GM12891 (cell line): ENCODE measurements around the gene SLC12A7.
"Not testable (repeated sequence)": the region's sequence is repeated elsewhere in the genome, so short reads cannot be mapped to it uniquely, and the experiment has no call there.

Experiments
- DNase-seq: peaks from one replicate; pipeline ENCODE4 v3.0.0; 2011; ENCODE audit warnings: low spot score; ENCODE audit not compliant: insufficient read length
- FAIRE-seq: peaks from 2 replicates; lab custom pipeline; 2011; peaks lifted over from hg19 to GRCh38; lab: Jason Lieb, UNC
- PAX5 ChIP-seq: IDR thresholded peaks from 2 replicates; pipeline ENCODE4 v1.6.1; 2011; ENCODE audit warnings: low read length, moderate library complexity, mild to moderate bottlenecking; ENCODE audit not compliant: insufficient read depth, severe bottlenecking
- POLR2A ChIP-seq: IDR thresholded peaks from 2 replicates; pipeline ENCODE4 v1.6.1; 2011; ENCODE audit warnings: low read depth, low read length, control low read depth
- POLR2AphosphoS5 ChIP-seq: IDR thresholded peaks from 2 replicates; pipeline ENCODE4 v1.6.1; 2011; ENCODE audit warnings: low read depth, low read length, control low read depth
- POU2F2 ChIP-seq: IDR thresholded peaks from 2 replicates; pipeline ENCODE4 v1.6.1; 2011; ENCODE audit warnings: low read depth, mild to moderate bottlenecking, control low read depth, low read length, moderate library complexity
- SPI1 ChIP-seq: IDR thresholded peaks from 2 replicates; pipeline ENCODE4 v1.6.1; 2011; ENCODE audit warnings: low read depth, low read length, control low read depth
- TAF1 ChIP-seq: IDR thresholded peaks from 2 replicates; pipeline ENCODE4 v1.6.1; 2011; ENCODE audit warnings: low read depth, low read length, control low read depth

SLC12A7 gene

DNA sequence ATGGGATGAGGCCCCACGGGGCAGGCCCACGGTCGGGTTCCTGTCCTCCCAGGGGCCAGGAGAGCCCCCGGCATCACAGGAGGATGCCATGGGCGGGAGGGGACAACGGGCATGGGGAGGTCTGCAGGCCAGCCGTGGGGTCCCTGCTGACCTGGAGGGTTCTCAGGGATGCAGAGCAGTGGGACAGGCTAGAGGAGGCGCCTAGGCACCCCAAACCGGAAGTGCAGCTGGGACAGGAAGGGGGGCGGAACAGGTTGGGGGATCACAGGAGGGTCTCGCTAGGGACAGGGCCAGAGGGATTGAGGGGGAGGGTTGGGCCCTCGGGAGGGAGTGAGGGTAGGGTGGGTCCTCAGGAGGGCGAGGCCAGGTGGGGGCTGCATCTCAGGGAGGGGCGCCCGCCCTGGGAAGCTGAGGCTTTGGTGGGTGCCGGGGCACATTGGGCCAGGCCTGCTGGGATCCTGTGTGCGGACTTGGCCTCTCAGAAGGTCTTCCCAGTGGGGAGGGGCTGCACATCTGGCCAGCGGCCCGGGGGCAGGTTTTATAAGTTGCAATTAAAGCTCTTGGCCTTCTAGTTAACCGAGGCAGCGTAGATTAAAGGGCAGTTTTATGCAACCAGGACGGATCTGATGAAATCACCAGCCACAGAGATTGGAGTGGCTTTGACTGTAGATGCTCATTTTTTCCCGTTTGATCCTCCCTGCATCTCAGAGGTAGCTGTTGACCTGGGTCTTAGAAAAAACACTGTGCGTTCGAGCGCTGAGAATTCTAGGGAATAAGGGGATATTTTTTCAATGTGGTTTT is 83.2 kb downstream of the SLC12A7 start:
- DNase-seq (no peak), FAIRE-seq (no peak)
- no peak for TF ChIP-seq POLR2AphosphoS5
- no peak for TF ChIP-seq POLR2A
- no peak for TF ChIP-seq POU2F2
- TF ChIP-seq TAF1: no peak
- TF ChIP-seq SPI1: no peak
- no peak for TF ChIP-seq PAX5

GRCh38 chr5:1027631-1028441 is 84.0 kb downstream of the SLC12A7 start:
- DNase-seq (no peak), FAIRE-seq (no peak)
- TF ChIP-seq POLR2A (no peak), POU2F2 (no peak), PAX5 (no peak), POLR2AphosphoS5 (no peak), TAF1 (no peak), SPI1 (no peak)

DNA sequence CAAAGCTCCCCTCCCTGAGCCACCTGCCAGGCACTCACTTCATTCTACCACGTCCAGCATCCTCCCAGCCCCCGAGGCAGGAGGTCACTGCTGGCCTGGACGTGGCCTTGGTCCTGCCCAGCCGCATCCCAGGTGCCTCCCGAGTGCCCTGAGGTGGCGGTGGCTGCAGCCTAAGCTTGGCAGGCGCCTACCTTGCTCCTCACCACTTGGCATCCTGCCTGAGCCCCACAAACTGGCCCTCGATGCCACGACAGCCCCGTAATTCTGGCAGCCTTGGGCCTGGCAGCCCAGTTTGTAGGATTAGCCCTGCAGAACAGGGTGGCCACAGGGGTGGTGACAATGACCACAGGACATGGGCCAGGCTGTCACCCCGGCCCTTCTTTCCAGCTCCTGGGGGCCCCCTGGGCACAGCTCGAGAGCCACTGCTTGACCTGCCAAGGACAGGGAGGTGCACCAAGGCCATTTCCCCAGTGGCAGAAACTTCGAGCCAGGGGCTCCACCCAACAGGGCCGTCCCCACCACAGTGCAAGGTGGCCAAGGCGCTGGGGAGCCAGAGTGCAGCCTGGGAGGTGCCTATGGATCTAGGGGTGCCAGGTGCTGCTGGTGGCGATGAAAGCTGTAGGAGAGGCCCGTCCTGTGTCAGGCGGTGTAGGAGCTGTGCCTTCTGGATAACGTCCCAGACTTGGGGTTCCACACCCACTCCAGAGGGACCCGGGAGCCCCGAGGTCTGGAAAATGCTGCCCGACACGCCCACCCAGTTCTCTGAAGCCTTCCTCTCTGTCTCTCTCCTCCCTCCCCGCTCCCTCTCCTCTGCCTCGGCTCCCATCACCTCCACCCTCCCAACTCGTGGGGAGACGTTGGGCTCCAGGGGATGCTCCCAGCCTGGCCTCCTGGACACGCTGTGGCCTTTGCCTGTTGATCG is 84.9 kb downstream of the SLC12A7 start:
- DNase-seq: no peak
- no peak for TF ChIP-seq POLR2AphosphoS5
- no peak for FAIRE-seq

GRCh38 chr5:1021969-1022336 is 89.9 kb downstream of the SLC12A7 start:
- not testable (repeated sequence) for FAIRE-seq, DNase-seq

DNA sequence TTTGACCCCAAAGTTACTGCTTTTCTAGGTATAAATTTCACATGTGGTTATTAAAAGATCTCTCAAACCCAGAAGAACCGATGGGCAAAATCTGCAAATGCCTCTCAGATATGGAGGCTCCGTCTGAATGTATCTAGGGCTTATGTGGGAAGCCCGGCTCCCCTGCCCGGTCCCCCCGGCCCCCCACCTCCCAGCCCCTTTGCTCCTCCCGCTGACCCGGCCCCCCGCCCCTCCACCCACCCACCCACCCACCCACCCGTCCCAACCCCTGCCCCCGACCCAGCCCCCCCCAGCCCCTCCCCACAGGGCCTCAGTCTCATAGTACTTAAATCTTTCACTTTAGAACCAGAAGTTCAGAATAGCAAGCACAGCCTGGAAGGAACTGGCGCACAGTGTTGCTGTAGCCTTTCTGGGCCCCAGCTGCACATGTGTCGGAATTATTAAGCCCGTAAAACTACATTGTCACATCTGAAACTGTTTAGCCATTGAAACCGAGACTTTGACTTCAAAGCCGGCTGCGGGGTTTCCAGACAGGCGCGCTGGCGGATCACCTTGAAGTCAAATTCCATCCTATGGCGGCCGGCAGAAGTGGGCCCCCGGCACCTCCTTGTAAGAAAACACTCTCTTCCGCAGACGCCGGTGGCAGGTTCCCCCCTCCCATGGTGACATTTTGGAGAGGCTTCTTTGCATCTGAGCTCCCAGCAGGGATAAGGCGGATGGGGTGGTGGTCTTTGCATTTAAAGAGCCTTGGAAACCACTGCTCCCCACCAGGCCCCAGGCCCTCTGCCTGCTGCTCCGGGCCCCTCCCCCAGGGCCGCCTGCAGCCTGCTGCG is 90.5 kb downstream of the SLC12A7 start:
- DNase-seq (no peak), FAIRE-seq (no peak)
- TF ChIP-seq PAX5 (no peak), POLR2A (no peak), POLR2AphosphoS5 (no peak), TAF1 (no peak), POU2F2 (no peak), SPI1 (no peak)

GRCh38 chr5:1020452-1020961 is 91.4 kb downstream of the SLC12A7 start:
- TF ChIP-seq POU2F2 (no peak), POLR2A (no peak), POLR2AphosphoS5 (no peak), SPI1 (no peak), TAF1 (no peak), PAX5 (no peak)
- FAIRE-seq (no peak), DNase-seq (no peak)

DNA sequence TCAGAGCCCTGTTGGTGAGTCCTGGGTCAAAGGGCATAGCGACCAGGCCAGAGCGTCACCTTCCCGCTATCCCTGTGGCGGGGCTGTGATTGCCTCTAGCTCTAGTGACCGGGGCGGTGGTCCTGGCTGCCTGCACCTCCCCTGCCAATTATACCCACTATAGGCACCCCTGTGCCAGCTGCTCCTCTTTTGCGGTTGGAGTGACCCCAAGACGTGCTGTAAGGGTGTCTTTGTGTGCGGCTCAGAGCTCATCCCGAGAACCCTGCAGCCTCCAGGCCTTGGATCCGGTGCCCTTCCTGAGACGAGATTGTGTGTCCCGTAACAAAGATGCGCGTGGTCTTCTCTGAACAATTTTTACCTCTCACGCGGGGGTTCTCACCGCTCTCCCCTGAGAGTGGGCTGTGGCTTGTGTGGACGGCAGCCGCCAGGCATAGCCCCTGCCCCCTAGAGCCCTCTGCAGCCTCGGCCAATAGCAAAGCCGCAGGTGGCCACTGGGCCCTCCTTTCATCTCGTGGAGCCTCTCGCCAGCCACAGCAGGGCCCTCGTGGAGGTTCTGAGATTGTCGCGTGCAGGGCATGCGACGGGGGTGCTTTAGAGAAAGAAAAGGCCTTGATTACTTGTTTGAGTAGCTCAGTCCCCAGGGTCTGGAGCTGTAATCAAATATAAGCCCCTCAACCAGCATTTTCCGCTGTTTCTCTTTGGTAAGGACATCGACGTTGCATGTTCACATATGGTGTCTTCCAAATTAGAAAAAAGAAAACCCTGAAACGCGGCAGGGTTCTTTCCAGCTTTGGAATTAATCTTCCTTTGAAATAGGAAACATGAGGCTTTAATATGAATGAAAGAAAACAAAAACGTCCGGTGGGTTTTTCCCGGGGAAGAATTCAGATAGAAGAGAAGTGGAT is 92.6 kb downstream of the SLC12A7 start:
- FAIRE-seq (no peak), DNase-seq (no peak)
- TF ChIP-seq POLR2AphosphoS5 (no peak), SPI1 (no peak), POU2F2 (no peak), PAX5 (no peak), POLR2A (no peak), TAF1 (no peak)

GRCh38 chr5:1018596-1018995 is 93.3 kb downstream of the SLC12A7 start:
- DNase-seq: no peak
- FAIRE-seq: no peak

More at GRCh38 chr5:1018596-1018995, 93.3 kb downstream of the SLC12A7 start:
- TF ChIP-seq TAF1 (no peak), POU2F2 (no peak), POLR2AphosphoS5 (no peak), POLR2A (no peak), PAX5 (no peak), SPI1 (no peak)
